HepG2 (cell line): ENCODE data around the gene CCDC88B. TPM values are rescaled to one million over a fixed set of nuclear protein-coding genes. Genes with fewer than 3 reads are reported as not detected.
A peak's percentile ranks its signal among the peaks of the same experiment; 100 is the strongest.

ENCODE experiments used
- AKAP8 ChIP-seq: sonication (generic); formaldehyde crosslinking; IDR thresholded peaks from 2 replicates; pipeline ENCODE4 v1.5.1; 2020; ENCODE audit warnings: mild to moderate bottlenecking, missing genetic modification reagents
- ARID5B ChIP-seq: IDR thresholded peaks from 2 replicates; pipeline ENCODE4 v1.4.0; 2020; ENCODE audit warnings: mild to moderate bottlenecking, missing genetic modification reagents
- BRF2 ChIP-seq: sonication (generic); formaldehyde crosslinking; IDR thresholded peaks from 2 replicates; pipeline ENCODE4 v1.8.1; 2022; ENCODE audit warnings: mild to moderate bottlenecking, missing genetic modification reagents
- CHD4 ChIP-seq: fragments of 200-600 bp; sonication (generic); IDR thresholded peaks from 2 replicates; pipeline ENCODE4 v1.7.0; 2017; ENCODE audit warnings: mild to moderate bottlenecking, low read length, borderline replicate concordance
- KLF16 ChIP-seq, 2 experiments: sonication (generic) in 1 of 2; formaldehyde crosslinking in 1 of 2; IDR thresholded peaks; 2 replicates each; pipeline versions ENCODE4 v1.6.1 to v1.8.0; 2016 to 2023; ENCODE audit warnings: missing genetic modification reagents in 2 of 2, missing compliant biosample characterization in 1 of 2
- MED8 ChIP-seq: sonication (generic); formaldehyde crosslinking; IDR thresholded peaks from 2 replicates; pipeline ENCODE4 v1.8.1; 2023; ENCODE audit warnings: mild to moderate bottlenecking, missing genetic modification reagents; ENCODE audit not compliant: insufficient replicate concordance
- RAD51 ChIP-seq: fragments of 450-650 bp; IDR thresholded peaks from 2 replicates; pipeline ENCODE4 v1.6.1; 2016; ENCODE audit warnings: borderline replicate concordance
- RERE ChIP-seq: IDR thresholded peaks from 2 replicates; pipeline ENCODE4 v1.6.1; 2016; ENCODE audit warnings: low read depth, missing genetic modification reagents, missing compliant biosample characterization
- SMAD9 ChIP-seq: sonication (generic); formaldehyde crosslinking; IDR thresholded peaks from 2 replicates; pipeline ENCODE4 v1.5.1; 2020; ENCODE audit warnings: mild to moderate bottlenecking, missing genetic modification reagents
- ZFYVE20 ChIP-seq: sonication (generic); formaldehyde crosslinking; IDR thresholded peaks from 2 replicates; pipeline ENCODE4 v1.8.0; 2023; ENCODE audit warnings: low read depth, mild to moderate bottlenecking, moderate library complexity, missing genetic modification reagents, borderline replicate concordance
- ZHX1 ChIP-seq: sonication (generic); formaldehyde crosslinking; IDR thresholded peaks from 2 replicates; pipeline ENCODE4 v1.8.1; 2022; ENCODE audit warnings: low read depth, mild to moderate bottlenecking, missing genetic modification reagents
- ZKSCAN5 ChIP-seq: sonication (generic); formaldehyde crosslinking; IDR thresholded peaks from 2 replicates; pipeline ENCODE4 v1.5.1; 2020; ENCODE audit warnings: mild to moderate bottlenecking, missing genetic modification reagents
- ZNF75D ChIP-seq: sonication (generic); formaldehyde crosslinking; IDR thresholded peaks from 2 replicates; pipeline ENCODE4 v1.8.1; 2023; ENCODE audit warnings: missing genetic modification reagents, mild to moderate bottlenecking, borderline replicate concordance
- ZNF775 ChIP-seq: sonication (generic); formaldehyde crosslinking; IDR thresholded peaks from 2 replicates; pipeline ENCODE4 v1.4.0; 2020; ENCODE audit warnings: missing genetic modification reagents, mild to moderate bottlenecking, moderate library complexity, borderline replicate concordance
- ZNF782 ChIP-seq: sonication (generic); formaldehyde crosslinking; IDR thresholded peaks from 2 replicates; pipeline ENCODE4 v1.4.0; 2020; ENCODE audit warnings: missing genetic modification reagents, mild to moderate bottlenecking, borderline replicate concordance
- polyA plus RNA-seq, 8 experiments: library from polyadenylated mRNA; depleted of rRNA in 3 of 8; stranded (reverse) in 7 of 8; unstranded in 1 of 8; fragments of >200 nt; fragmentation: Illumina TruSeq in 4 of 8; extraction: Trizol in 4 of 8; gene quantifications; 2 replicates each; pipeline versions ENCODE4 v1.2.1 to v1.2.3, GENCODE V29; 2011 to 2016; ENCODE audit warnings: low read depth in 4 of 8, missing spikeins in 1 of 8, mixed read lengths in 1 of 8; ENCODE audit not compliant: insufficient read depth in 1 of 8
- total RNA-seq, 5 experiments: library from RNA; depleted of rRNA; stranded (reverse); fragments of >200 nt; fragmentation: Illumina TruSeq; extraction: Trizol; gene quantifications; 2 replicates each; pipeline ENCODE4 v1.2.3, GENCODE V29; 2016; ENCODE audit warnings: low read depth in 1 of 5

CCDC88B gene
- total and polyA plus RNA-seq, 2 of the 13 experiments (the other 11 are each of a cell fraction or from before 2014, with no cell fraction given), result 3.6 to 4.8 TPM

DNA sequence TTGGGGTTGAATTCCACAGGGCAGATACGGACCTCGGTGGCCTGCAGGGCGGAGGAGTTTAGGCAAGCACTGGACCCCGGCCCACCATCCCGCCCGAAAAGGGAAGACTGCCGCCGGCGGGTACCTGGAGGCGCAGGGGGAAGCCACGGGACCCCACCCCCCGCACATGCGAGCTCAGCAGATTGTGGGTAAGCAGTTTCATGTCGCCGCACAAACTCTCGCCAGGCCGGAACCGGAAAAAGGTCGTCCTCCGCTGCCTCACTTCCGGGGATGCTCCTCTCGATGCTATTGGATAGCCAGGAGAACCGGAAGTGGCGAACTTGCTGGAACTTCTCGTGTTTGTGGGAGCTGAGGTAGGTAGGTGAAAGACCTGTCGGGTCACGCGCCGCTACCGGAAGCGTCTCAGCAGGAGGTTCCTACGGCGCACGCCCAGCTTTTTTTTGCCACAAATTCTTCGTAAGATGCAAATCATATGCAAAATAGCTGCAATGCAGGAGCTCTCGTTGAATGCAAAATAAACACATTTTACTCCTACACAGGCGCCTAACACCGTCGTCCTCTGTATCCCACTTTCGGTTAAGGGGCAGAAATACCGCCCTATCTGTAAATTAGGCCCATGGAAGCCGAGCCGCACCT is 22.6 kb upstream of the CCDC88B start, which contains the start of gene TRMT112 (continued):
- no peak for TF ChIP-seq RERE (CRISPR knock-in tag)
- TF ChIP-seq ZHX1, result no peak
- TF ChIP-seq KLF16 (CRISPR knock-in tag; IDR thresholded peaks at IDR 0.05), result peak in 1 of 2 experiments; percentile 45; a peak in 1 of 4 replicates
- no peak for TF ChIP-seq ZFYVE20 (CRISPR knock-in tag)
- no peak for TF ChIP-seq AKAP8 (CRISPR knock-in tag)
- TF ChIP-seq ZKSCAN5 (CRISPR knock-in tag), result no peak
- 0 out of 2 replicates have a peak, but pooled peaks have one; percentile 33 for TF ChIP-seq BRF2 (CRISPR knock-in tag)
- no peak for TF ChIP-seq ZNF75D
- TF ChIP-seq CHD4, result no peak
- no peak for TF ChIP-seq RAD51
- TF ChIP-seq ARID5B (CRISPR knock-in tag), result peak; percentile 41
- TF ChIP-seq SMAD9 (CRISPR knock-in tag), result no peak
- peak; percentile 50 for TF ChIP-seq MED8 (CRISPR knock-in tag)
- no peak for TF ChIP-seq ZNF782 (CRISPR knock-in tag)
- no peak for TF ChIP-seq ZNF775 (CRISPR knock-in tag)
